HepG2 (cell line): ENCODE results near the gene ATP6V1G2. TPM values are rescaled to one million over a fixed set of nuclear protein-coding genes. Genes with fewer than 3 reads are reported as not detected.

Experiments
- ARID4A ChIP-seq: sonication (generic); formaldehyde crosslinking; IDR thresholded peaks from 2 replicates; pipeline ENCODE4 v1.5.0; 2020; ENCODE audit warnings: mild to moderate bottlenecking, missing genetic modification reagents, borderline replicate concordance
- ARID5B ChIP-seq: IDR thresholded peaks from 2 replicates; pipeline ENCODE4 v1.4.0; 2020; ENCODE audit warnings: mild to moderate bottlenecking, missing genetic modification reagents
- GABPB1 ChIP-seq: IDR thresholded peaks from 2 replicates; pipeline ENCODE4 v1.6.1; 2016; ENCODE audit warnings: mild to moderate bottlenecking, missing genetic modification reagents, moderate library complexity, missing compliant biosample characterization
- GATAD2A ChIP-seq: IDR thresholded peaks from 2 replicates; pipeline ENCODE4 v1.6.1; 2016
- HNF4A ChIP-seq: sonication (generic); formaldehyde crosslinking; IDR thresholded peaks from 2 replicates; pipeline ENCODE4 v1.4.0; 2020; ENCODE audit warnings: missing genetic modification reagents
- NFKBIZ ChIP-seq: IDR thresholded peaks from 2 replicates; pipeline ENCODE4 v1.6.1; 2018; ENCODE audit warnings: missing genetic modification reagents, missing compliant biosample characterization
- PHF5A ChIP-seq: IDR thresholded peaks from one replicate; pipeline ENCODE4 v1.6.1; 2018; ENCODE audit warnings: low read depth, missing genetic modification reagents; ENCODE audit not compliant: unreplicated experiment
- POLR2A ChIP-seq, 2 experiments: IDR thresholded peaks; 2 replicates each; pipeline ENCODE4 v1.6.1; 2011; ENCODE audit warnings: low read depth in 2 of 2, low read length in 2 of 2, mild to moderate bottlenecking in 1 of 2, moderate library complexity in 1 of 2; ENCODE audit not compliant: insufficient read depth in 1 of 2
- RARA ChIP-seq: IDR thresholded peaks from 2 replicates; pipeline ENCODE4 v1.6.1; 2016; ENCODE audit warnings: missing genetic modification reagents, missing compliant biosample characterization
- TRIM24 ChIP-seq: sonication (generic); formaldehyde crosslinking; IDR thresholded peaks from 2 replicates; pipeline ENCODE4 v1.8.0; 2022; ENCODE audit warnings: mild to moderate bottlenecking, missing genetic modification reagents
- YEATS4 ChIP-seq: sonication (generic); formaldehyde crosslinking; IDR thresholded peaks from 2 replicates; pipeline ENCODE4 v1.4.0; 2020; ENCODE audit warnings: missing genetic modification reagents, borderline replicate concordance
- ZBTB21 ChIP-seq: sonication (generic); formaldehyde crosslinking; IDR thresholded peaks from 2 replicates; pipeline ENCODE4 v1.4.0; 2020; ENCODE audit warnings: missing genetic modification reagents
- ZMYM3 ChIP-seq: sonication (generic); formaldehyde crosslinking; IDR thresholded peaks from 2 replicates; pipeline ENCODE4 v1.5.1; 2020; ENCODE audit warnings: mild to moderate bottlenecking, missing genetic modification reagents
- ZNF121 ChIP-seq: sonication (generic); formaldehyde crosslinking; IDR thresholded peaks from 2 replicates; pipeline ENCODE4 v1.5.0; 2020; ENCODE audit warnings: mild to moderate bottlenecking, missing genetic modification reagents
- ZNF335 ChIP-seq: sonication (generic); formaldehyde crosslinking; IDR thresholded peaks from 2 replicates; pipeline ENCODE4 v1.4.0; 2020; ENCODE audit warnings: missing genetic modification reagents
- ZNF513 ChIP-seq: sonication (generic); formaldehyde crosslinking; conservative IDR thresholded peaks from 2 replicates; pipeline ENCODE4 v1.5.0; 2020; ENCODE audit warnings: missing genetic modification reagents
- ZNF598 ChIP-seq: sonication (generic); formaldehyde crosslinking; IDR thresholded peaks from 2 replicates; pipeline ENCODE4 v1.5.1; 2020; ENCODE audit warnings: mild to moderate bottlenecking, missing genetic modification reagents, borderline replicate concordance
- ZNF770 ChIP-seq: sonication (generic); formaldehyde crosslinking; IDR thresholded peaks from 2 replicates; pipeline ENCODE4 v1.5.0; 2020; ENCODE audit warnings: mild to moderate bottlenecking, missing genetic modification reagents
- polyA plus RNA-seq, 8 experiments: library from polyadenylated mRNA; depleted of rRNA in 3 of 8; stranded (reverse) in 7 of 8; unstranded in 1 of 8; fragments of >200 nt; fragmentation: Illumina TruSeq in 4 of 8; extraction: Trizol in 4 of 8; gene quantifications; 2 replicates each; pipeline versions ENCODE4 v1.2.1 to v1.2.3, GENCODE V29; 2011 to 2016; ENCODE audit warnings: low read depth in 4 of 8, missing spikeins in 1 of 8, mixed read lengths in 1 of 8; ENCODE audit not compliant: insufficient read depth in 1 of 8
- total RNA-seq, 5 experiments: library from RNA; depleted of rRNA; stranded (reverse); fragments of >200 nt; fragmentation: Illumina TruSeq; extraction: Trizol; gene quantifications; 2 replicates each; pipeline ENCODE4 v1.2.3, GENCODE V29; 2016; ENCODE audit warnings: low read depth in 1 of 5

The ATP6V1G2 gene
- total and polyA plus RNA-seq, 2 of the 13 experiments (the other 11 are each of a cell fraction or from before 2014, with no cell fraction given), result 0.27 to 0.83 TPM

GRCh38 chr6:31543639-31544038 is 2.8 kb downstream of the ATP6V1G2 start (continued):
- TF ChIP-seq ARID4A (peak; percentile 20; the same call in 1 of the 2 replicates), ZMYM3 (0 out of 2 replicates have a peak, but pooled peaks have one; percentile 42), ZNF598 (CRISPR knock-in tag) (0 out of 2 replicates have a peak, but pooled peaks have one; percentile 32), HNF4A (CRISPR knock-in tag) (peak; percentile 74), ZNF121 (CRISPR knock-in tag) (peak; percentile 97), YEATS4 (CRISPR knock-in tag) (no peak), POLR2A (IDR thresholded peaks at IDR 0.05; ENCODE audit: insufficient read depth in 1 of 2, low read depth in 2 of 2, low read length in 2 of 2) (peak in 1 of 2 experiments; percentile 21; a peak in 1 of 4 replicates), ZNF513 (CRISPR knock-in tag) (no peak), ZBTB21 (CRISPR knock-in tag) (no peak), PHF5A (CRISPR knock-in tag) (peak; percentile 45), TRIM24 (CRISPR knock-in tag) (no peak), NFKBIZ (CRISPR knock-in tag) (0 out of 2 replicates have a peak, but pooled peaks have one; percentile 40), ZNF770 (CRISPR knock-in tag) (peak; percentile 95), ARID5B (CRISPR knock-in tag) (peak; percentile 26; the same call in 1 of the 2 replicates), RARA (CRISPR knock-in tag) (peak; percentile 48), ZNF335 (CRISPR knock-in tag) (peak; percentile 69; the same call in 1 of the 2 replicates), GABPB1 (CRISPR knock-in tag) (no peak), GATAD2A (CRISPR knock-in tag) (0 out of 2 replicates have a peak, but pooled peaks have one; percentile 32)
